ENCODE results near the gene FRAS1. TPM values are rescaled to one million over a fixed set of nuclear protein-coding genes. Genes with fewer than 3 reads are reported as not detected.

Gene FRAS1
- total and polyA plus RNA-seq, 2 donors (not counting 3 experiments of a cell fraction or from before 2014, with no cell fraction given), result 1.4 to 3.6 TPM

- Histone ChIP-seq H4K20me1 (replicated peaks; ENCODE audit: control insufficient read depth, extremely low read depth, insufficient read depth, low read length) (no peaks in the 10 kb centered on the region), H3K27ac (ENCODE audit: insufficient read depth, low read depth, low read length) (no peak overlapping the region), H3K4me1 (ENCODE audit: control insufficient read depth, extremely low read depth, insufficient read depth, low read length) (no peaks in the 10 kb centered on the region), H3K27me3 (ENCODE audit: control insufficient read depth in 2 of 2, insufficient read depth in 2 of 2, low read length in 2 of 2) (no peaks in the 10 kb centered on the region), H3K9me1 (replicated peaks; ENCODE audit: control insufficient read depth, extremely low read depth, insufficient read depth, low read length) (no peaks in the 10 kb centered on the region), H3K9me3 (replicated peaks; ENCODE audit: control insufficient read depth, insufficient read depth, low read length) (no peaks in the 10 kb centered on the region), H3K79me2 (ENCODE audit: control insufficient read depth, insufficient read depth, low read length) (no peaks in the 10 kb centered on the region), H3K36me3 (ENCODE audit: control insufficient read depth in 2 of 2, extremely low read depth in 1 of 2, insufficient read depth in 2 of 2, low read length in 2 of 2) (no peaks in the 10 kb centered on the region), H3K9ac (replicated peaks; ENCODE audit: extremely low read depth, insufficient read depth, low read length) (no peak overlapping the region), H3K4me2 (ENCODE audit: insufficient read depth, low read length) (no peak overlapping the region), H2AFZ (ENCODE audit: low read depth, low read length) (no peak overlapping the region), H3K4me3 (replicated peaks in 1 of 3; ENCODE audit: insufficient read depth in 1 of 3, low read depth in 1 of 3, low read length in 3 of 3) (no peak overlapping the region)
- BruUV-seq (replicated peaks), result no TSS peak
- ChIA-PET CTCF (no interaction called here), POLR2A (no interaction called here)
- FAIRE-seq (no peak), DNase-seq (ENCODE audit: low read depth, low spot score) (no peak)
- dilution Hi-C loops (cut with MboI; ENCODE audit: extremely low pct_ligation_motif_present, low sequenced_read_pairs) (no loop called here), intact Hi-C loops (cut with micrococcal nuclease) (no loop called here)
- no peak for TF ChIP-seq JUN (IDR thresholded peaks at IDR 0.05; ENCODE audit: borderline replicate concordance, insufficient read depth, insufficient read length, low read depth)
- no peak for TF ChIP-seq GATA2 (IDR thresholded peaks at IDR 0.05; ENCODE audit: insufficient read depth, insufficient read length, low read depth, low read length)
- no peak for TF ChIP-seq POLR2A (IDR thresholded peaks at IDR 0.05; ENCODE audit: low read depth, low read length)
These were observed 338.5 kb downstream of the FRAS1 start for GRCh38 chr4:78395642-78396041.

DNA sequence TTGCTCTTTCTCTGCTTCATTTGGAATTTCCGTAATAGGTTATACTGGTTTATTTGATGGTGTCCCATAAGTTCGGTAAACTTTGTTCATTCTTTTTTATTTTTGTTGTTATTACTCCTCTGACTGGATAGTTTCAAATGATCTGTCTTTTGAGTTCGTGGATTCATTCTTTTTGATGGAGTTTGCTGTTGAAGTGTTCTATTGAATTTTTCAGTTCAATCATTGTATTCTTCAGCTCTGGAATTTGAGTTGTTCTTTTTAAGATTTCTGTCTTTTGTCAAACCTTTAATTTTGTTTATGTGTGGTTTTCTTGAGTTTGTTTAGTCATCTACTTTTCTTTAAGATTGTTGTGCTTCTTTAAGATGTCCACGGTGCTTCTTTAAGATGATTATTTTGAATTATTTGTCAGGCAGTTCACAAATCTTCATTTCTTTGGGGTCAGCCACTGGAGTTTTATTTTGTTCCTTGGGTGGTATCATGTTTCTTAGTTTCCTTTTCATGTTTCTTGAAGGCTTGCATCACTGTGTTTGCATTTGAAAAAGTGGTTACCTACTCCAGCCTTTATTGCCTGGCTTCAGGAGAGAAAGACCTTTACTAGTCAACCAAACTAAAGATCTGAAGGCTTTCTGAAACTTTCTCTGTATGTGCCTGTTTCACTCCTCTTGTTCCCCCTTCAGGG lies 339.6 kb downstream of the FRAS1 start:
- DNase-seq (ENCODE audit: low read depth, low spot score) (no peak), FAIRE-seq (no peak)
- no peaks in the 10 kb centered on the region for H3K4me1 ChIP-seq (ENCODE audit: control insufficient read depth, extremely low read depth, insufficient read depth, low read length)
- no TSS peak for BruUV-seq (replicated peaks)
- CTCF ChIA-PET, result no interaction called here
- POLR2A ChIA-PET, result no interaction called here
- no peak overlapping the region for H3K27ac ChIP-seq (ENCODE audit: insufficient read depth, low read depth, low read length)
- no peak overlapping the region for H3K4me2 ChIP-seq (ENCODE audit: insufficient read depth, low read length)
- H3K9ac ChIP-seq (replicated peaks; ENCODE audit: extremely low read depth, insufficient read depth, low read length), result no peak overlapping the region
- no peak overlapping the region for H2AFZ ChIP-seq (ENCODE audit: low read depth, low read length)
- no peaks in the 10 kb centered on the region for H3K27me3 ChIP-seq (ENCODE audit: control insufficient read depth in 2 of 2, insufficient read depth in 2 of 2, low read length in 2 of 2)
- no peaks in the 10 kb centered on the region for H3K9me3 ChIP-seq (replicated peaks; ENCODE audit: control insufficient read depth, insufficient read depth, low read length)
- dilution Hi-C loops (cut with MboI; ENCODE audit: extremely low pct_ligation_motif_present, low sequenced_read_pairs) (no loop called here), intact Hi-C loops (cut with micrococcal nuclease) (no loop called here)
- no peaks in the 10 kb centered on the region for H4K20me1 ChIP-seq (replicated peaks; ENCODE audit: control insufficient read depth, extremely low read depth, insufficient read depth, low read length)
- no peak overlapping the region for H3K4me3 ChIP-seq (replicated peaks in 1 of 3; ENCODE audit: insufficient read depth in 1 of 3, low read depth in 1 of 3, low read length in 3 of 3)
- no peak for TF ChIP-seq JUN (IDR thresholded peaks at IDR 0.05; ENCODE audit: borderline replicate concordance, insufficient read depth, insufficient read length, low read depth)
- TF ChIP-seq POLR2A (IDR thresholded peaks at IDR 0.05; ENCODE audit: low read depth, low read length), result no peak
- TF ChIP-seq CTCF (IDR thresholded peaks at IDR 0.05; ENCODE audit: extremely low read depth in 1 of 2, insufficient read depth in 1 of 2, low read depth in 1 of 2, low read length in 2 of 2), result no peak
- no peak for TF ChIP-seq POLR2AphosphoS5 (IDR thresholded peaks at IDR 0.05; ENCODE audit: insufficient read depth, low read depth, low read length)
- no peak for TF ChIP-seq MYC (IDR thresholded peaks at IDR 0.05; ENCODE audit: low read depth, low read length)
- no peak for TF ChIP-seq MAX (IDR thresholded peaks at IDR 0.05; ENCODE audit: insufficient read depth, insufficient read length)
- TF ChIP-seq GATA2 (IDR thresholded peaks at IDR 0.05; ENCODE audit: insufficient read depth, insufficient read length, low read depth, low read length), result no peak
- TF ChIP-seq EZH2 (IDR thresholded peaks at IDR 0.05; ENCODE audit: borderline replicate concordance, low read depth, low read length, severe bottlenecking), result no peak
- no peak for TF ChIP-seq FOS (IDR thresholded peaks at IDR 0.05; ENCODE audit: borderline replicate concordance, insufficient read depth, low read length)
- H3K9me1 ChIP-seq (replicated peaks; ENCODE audit: control insufficient read depth, extremely low read depth, insufficient read depth, low read length), result no peaks in the 10 kb centered on the region
- no peaks in the 10 kb centered on the region for H3K36me3 ChIP-seq (ENCODE audit: control insufficient read depth in 2 of 2, extremely low read depth in 1 of 2, insufficient read depth in 2 of 2, low read length in 2 of 2)
- H3K79me2 ChIP-seq (ENCODE audit: control insufficient read depth, insufficient read depth, low read length), result no peaks in the 10 kb centered on the region

Data from endothelial cell of umbilical vein (primary cell).